Subcutaneous adipose tissue (tissue), 4 donors: Measurements from ENCODE around the gene EBLN1. TPM values are rescaled to one million over a fixed set of nuclear protein-coding genes. Genes with fewer than 3 reads are reported as not detected.

Source experiments
- CTCF ChIP-seq: fragments of 450-650 bp; IDR thresholded peaks from one replicate; pipeline ENCODE4 v1.5.1; 2016; ENCODE audit warnings: low read depth, mild to moderate bottlenecking, control low read depth, antibody characterized with exemption, moderate library complexity
- total RNA-seq, 4 donors: library from RNA; depleted of rRNA; stranded (reverse); fragments of >200 nt; gene quantifications; one replicate each; pipeline ENCODE4 v1.1.0, GENCODE V29; 2016

Gene EBLN1
- total RNA-seq, 4 donors from 2014 or later: not detected

GRCh38 chr10:22226599-22226998 is 8.8 kb upstream of the EBLN1 start:
- TF ChIP-seq CTCF: no peak

- no peak for TF ChIP-seq CTCF
Observed at GRCh38 chr10:22222236-22223190, 4.7 kb upstream of the EBLN1 start.

GRCh38 chr10:22219308-22219707 is 1.5 kb upstream of the EBLN1 start:
- no peak for TF ChIP-seq CTCF

- no peak for TF ChIP-seq CTCF
Observed at GRCh38 chr10:22218448-22218847, 633 bp upstream of the EBLN1 start.

GRCh38 chr10:22210267-22210666 is 7.5 kb downstream of the EBLN1 start:
- TF ChIP-seq CTCF: no peak

- TF ChIP-seq CTCF: no peak
Observed at GRCh38 chr10:22193945-22194344, 23.9 kb downstream of the EBLN1 start.

- no peak for TF ChIP-seq CTCF
Observed at GRCh38 chr10:22185586-22185985, 32.2 kb downstream of the EBLN1 start.
